ENCODE measurements around the gene BNC2.
A peak's percentile ranks its signal among the peaks of the same experiment; 100 is the strongest.

The BNC2 gene

DNA sequence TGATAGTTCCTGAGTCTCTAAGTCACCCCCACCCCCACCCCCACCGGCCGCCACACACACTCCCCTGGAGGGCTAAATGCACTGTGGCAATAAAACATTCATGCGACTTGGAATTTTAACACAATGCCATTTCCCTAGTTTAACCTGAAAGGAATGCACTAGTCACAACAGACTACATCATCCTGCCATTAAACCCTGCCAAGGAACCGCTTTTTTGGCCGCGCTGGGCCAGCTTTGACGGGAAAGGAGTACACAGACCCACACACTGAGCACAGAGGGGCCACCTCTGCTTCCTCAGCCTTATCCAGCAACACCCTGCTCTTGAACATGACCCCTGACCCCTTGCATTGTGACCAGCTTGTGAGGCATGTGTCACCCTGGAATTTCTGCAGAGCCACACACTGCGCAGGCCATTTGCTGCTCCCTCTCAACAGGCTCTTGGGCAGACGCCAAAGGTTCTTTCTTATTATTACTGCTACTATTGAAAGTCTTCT, 165.3 kb downstream of the BNC2 start (continued):
- TF ChIP-seq TCF7L2 (IDR thresholded peaks at IDR 0.05; ENCODE audit: borderline replicate concordance, low read depth, low read length) (no peak), SALL2 (tag by site-specific recombination; IDR thresholded peaks at IDR 0.05; ENCODE audit: borderline replicate concordance) (no peak), ZNF132 (tag by site-specific recombination; IDR thresholded peaks at IDR 0.05; ENCODE audit: borderline replicate concordance) (no peak), ZXDB (tag by site-specific recombination; IDR thresholded peaks at IDR 0.05) (peak; percentile 62; the same call in 1 of the 2 replicates), ZNF394 (tag by site-specific recombination; IDR thresholded peaks at IDR 0.05; ENCODE audit: borderline replicate concordance) (peak; percentile 51; the same call in 1 of the 2 replicates), ZBTB8A (tag by site-specific recombination; IDR thresholded peaks at IDR 0.05) (0 out of 2 replicates have a peak, but pooled peaks have one; percentile 26), ZNF155 (tag by site-specific recombination; IDR thresholded peaks at IDR 0.05) (no peak), ZNF768 (tag by site-specific recombination; IDR thresholded peaks at IDR 0.05) (no peak), TRIM28 (IDR thresholded peaks at IDR 0.05; ENCODE audit: borderline replicate concordance, low read length) (peak; percentile 80; the same call in 1 of the 2 replicates), ZFHX2 (tag by site-specific recombination; conservative IDR thresholded peaks at IDR 0.05) (no peak), ZNF548 (tag by site-specific recombination; IDR thresholded peaks at IDR 0.05) (no peak), ZNF2 (tag by site-specific recombination; IDR thresholded peaks at IDR 0.05) (peak; percentile 45; the same call in 1 of the 2 replicates), ZNF610 (tag by site-specific recombination; IDR thresholded peaks at IDR 0.05; ENCODE audit: borderline replicate concordance) (no peak), ZSCAN18 (tag by site-specific recombination; IDR thresholded peaks at IDR 0.05) (no peak), ZNF837 (tag by site-specific recombination; IDR thresholded peaks at IDR 0.05) (no peak), ZNF19 (tag by site-specific recombination; IDR thresholded peaks at IDR 0.05; ENCODE audit: low read depth) (no peak), ZNF366 (tag by site-specific recombination; conservative IDR thresholded peaks at IDR 0.05) (peak; percentile 68), GLI4 (tag by site-specific recombination; IDR thresholded peaks at IDR 0.05) (no peak), ZNF23 (tag by site-specific recombination; IDR thresholded peaks at IDR 0.05; ENCODE audit: borderline replicate concordance) (no peak), BCL11A (tag by site-specific recombination; IDR thresholded peaks at IDR 0.05; ENCODE audit: low read depth) (peak; percentile 22; the same call in 1 of the 2 replicates), EGR2 (tag by site-specific recombination; IDR thresholded peaks at IDR 0.05; ENCODE audit: low read depth) (no peak), OSR2 (tag by site-specific recombination; IDR thresholded peaks at IDR 0.05) (peak; percentile 40; the same call in 1 of the 2 replicates), ZNF549 (tag by site-specific recombination; IDR thresholded peaks at IDR 0.05) (no peak), ZNF555 (tag by site-specific recombination; conservative IDR thresholded peaks at IDR 0.05) (no peak), ZNF791 (tag by site-specific recombination; IDR thresholded peaks at IDR 0.05) (no peak), ZNF843 (tag by site-specific recombination; IDR thresholded peaks at IDR 0.05) (0 out of 2 replicates have a peak, but pooled peaks have one; percentile 18), ZNF514 (tag by site-specific recombination; IDR thresholded peaks at IDR 0.05) (no peak)
- TF ChIP-seq, protein P1, sequence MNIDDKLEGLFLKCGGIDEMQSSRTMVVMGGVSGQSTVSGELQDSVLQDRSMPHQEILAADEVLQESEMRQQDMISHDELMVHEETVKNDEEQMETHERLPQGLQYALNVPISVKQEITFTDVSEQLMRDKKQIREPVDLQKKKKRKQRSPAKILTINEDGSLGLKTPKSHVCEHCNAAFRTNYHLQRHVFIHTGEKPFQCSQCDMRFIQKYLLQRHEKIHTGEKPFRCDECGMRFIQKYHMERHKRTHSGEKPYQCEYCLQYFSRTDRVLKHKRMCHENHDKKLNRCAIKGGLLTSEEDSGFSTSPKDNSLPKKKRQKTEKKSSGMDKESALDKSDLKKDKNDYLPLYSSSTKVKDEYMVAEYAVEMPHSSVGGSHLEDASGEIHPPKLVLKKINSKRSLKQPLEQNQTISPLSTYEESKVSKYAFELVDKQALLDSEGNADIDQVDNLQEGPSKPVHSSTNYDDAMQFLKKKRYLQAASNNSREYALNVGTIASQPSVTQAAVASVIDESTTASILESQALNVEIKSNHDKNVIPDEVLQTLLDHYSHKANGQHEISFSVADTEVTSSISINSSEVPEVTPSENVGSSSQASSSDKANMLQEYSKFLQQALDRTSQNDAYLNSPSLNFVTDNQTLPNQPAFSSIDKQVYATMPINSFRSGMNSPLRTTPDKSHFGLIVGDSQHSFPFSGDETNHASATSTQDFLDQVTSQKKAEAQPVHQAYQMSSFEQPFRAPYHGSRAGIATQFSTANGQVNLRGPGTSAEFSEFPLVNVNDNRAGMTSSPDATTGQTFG (tag by site-specific recombination; IDR thresholded peaks at IDR 0.05; ENCODE audit: borderline replicate concordance) = no peak
- TF ChIP-seq, protein P2, sequence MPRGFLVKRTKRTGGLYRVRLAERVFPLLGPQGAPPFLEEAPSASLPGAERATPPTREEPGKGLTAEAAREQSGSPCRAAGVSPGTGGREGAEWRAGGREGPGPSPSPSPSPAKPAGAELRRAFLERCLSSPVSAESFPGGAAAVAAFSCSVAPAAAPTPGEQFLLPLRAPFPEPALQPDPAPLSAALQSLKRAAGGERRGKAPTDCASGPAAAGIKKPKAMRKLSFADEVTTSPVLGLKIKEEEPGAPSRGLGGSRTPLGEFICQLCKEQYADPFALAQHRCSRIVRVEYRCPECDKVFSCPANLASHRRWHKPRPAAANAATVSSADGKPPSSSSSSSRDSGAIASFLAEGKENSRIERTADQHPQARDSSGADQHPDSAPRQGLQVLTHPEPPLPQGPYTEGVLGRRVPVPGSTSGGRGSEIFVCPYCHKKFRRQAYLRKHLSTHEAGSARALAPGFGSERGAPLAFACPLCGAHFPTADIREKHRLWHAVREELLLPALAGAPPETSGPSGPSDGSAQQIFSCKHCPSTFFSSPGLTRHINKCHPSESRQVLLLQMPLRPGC (tag by site-specific recombination; IDR thresholded peaks at IDR 0.05) = 0 out of 2 replicates have a peak, but pooled peaks have one; percentile 32
- TF ChIP-seq, protein P3, sequence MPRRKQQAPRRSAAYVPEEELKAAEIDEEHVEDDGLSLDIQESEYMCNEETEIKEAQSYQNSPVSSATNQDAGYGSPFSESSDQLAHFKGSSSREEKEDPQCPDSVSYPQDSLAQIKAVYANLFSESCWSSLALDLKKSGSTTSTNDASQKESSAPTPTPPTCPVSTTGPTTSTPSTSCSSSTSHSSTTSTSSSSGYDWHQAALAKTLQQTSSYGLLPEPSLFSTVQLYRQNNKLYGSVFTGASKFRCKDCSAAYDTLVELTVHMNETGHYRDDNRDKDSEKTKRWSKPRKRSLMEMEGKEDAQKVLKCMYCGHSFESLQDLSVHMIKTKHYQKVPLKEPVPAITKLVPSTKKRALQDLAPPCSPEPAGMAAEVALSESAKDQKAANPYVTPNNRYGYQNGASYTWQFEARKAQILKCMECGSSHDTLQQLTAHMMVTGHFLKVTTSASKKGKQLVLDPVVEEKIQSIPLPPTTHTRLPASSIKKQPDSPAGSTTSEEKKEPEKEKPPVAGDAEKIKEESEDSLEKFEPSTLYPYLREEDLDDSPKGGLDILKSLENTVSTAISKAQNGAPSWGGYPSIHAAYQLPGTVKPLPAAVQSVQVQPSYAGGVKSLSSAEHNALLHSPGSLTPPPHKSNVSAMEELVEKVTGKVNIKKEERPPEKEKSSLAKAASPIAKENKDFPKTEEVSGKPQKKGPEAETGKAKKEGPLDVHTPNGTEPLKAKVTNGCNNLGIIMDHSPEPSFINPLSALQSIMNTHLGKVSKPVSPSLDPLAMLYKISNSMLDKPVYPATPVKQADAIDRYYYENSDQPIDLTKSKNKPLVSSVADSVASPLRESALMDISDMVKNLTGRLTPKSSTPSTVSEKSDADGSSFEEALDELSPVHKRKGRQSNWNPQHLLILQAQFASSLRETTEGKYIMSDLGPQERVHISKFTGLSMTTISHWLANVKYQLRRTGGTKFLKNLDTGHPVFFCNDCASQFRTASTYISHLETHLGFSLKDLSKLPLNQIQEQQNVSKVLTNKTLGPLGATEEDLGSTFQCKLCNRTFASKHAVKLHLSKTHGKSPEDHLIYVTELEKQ (tag by site-specific recombination; IDR thresholded peaks at IDR 0.05; ENCODE audit: borderline replicate concordance) = 0 out of 2 replicates have a peak, but pooled peaks have one; percentile 46
- TF ChIP-seq, protein P4, sequence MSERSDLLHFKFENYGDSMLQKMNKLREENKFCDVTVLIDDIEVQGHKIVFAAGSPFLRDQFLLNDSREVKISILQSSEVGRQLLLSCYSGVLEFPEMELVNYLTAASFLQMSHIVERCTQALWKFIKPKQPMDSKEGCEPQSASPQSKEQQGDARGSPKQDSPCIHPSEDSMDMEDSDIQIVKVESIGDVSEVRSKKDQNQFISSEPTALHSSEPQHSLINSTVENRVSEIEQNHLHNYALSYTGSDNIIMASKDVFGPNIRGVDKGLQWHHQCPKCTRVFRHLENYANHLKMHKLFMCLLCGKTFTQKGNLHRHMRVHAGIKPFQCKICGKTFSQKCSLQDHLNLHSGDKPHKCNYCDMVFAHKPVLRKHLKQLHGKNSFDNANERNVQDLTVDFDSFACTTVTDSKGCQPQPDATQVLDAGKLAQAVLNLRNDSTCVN (tag by site-specific recombination; optimal IDR thresholded peaks at IDR 0.05) = no peak

All from HEK293 (cell line).